HEK293 (cell line): Measurements from ENCODE around the gene NAA25.

Experiments used
- CTCF ChIA-PET: fragments of 350-600 bp; formaldehyde crosslinking; extraction: SDS; loops from one replicate; lab custom pipeline; 2021; ENCODE audit warnings: antibody characterized with exemption; lab: Yijun Ruan, JAX
- POLR2A ChIA-PET: fragments of 300-600 bp; formaldehyde crosslinking; extraction: SDS; loops from one replicate; lab custom pipeline; 2020; ENCODE audit warnings: antibody characterized with exemption, inconsistent platforms; lab: Yijun Ruan, JAX
- H3K27ac ChIP-seq: fragments of 200-500 bp; sonication (Bioruptor generic); 2 replicates; pipeline ENCODE4 v1.5.1; 2014; ENCODE audit warnings: low read depth, low read length, control low read depth, inconsistent platforms; ENCODE audit errors: extremely low read depth
- H3K36me3 ChIP-seq, 2 experiments: fragments of 200-500 bp in 1 of 2; sonication (Bioruptor generic) in 1 of 2; 1 replicate in 1 of 2; 2 replicates in 1 of 2; pipeline ENCODE4 v1.5.1; 2014 to 2017; ENCODE audit warnings: inconsistent platforms in 2 of 2, low read length in 2 of 2; ENCODE audit not compliant: control insufficient read depth in 2 of 2, insufficient read depth in 1 of 2
- H3K4me1 ChIP-seq: fragments of 200-500 bp; sonication (Bioruptor generic); 2 replicates; pipeline ENCODE4 v1.5.1; 2014; ENCODE audit warnings: mild to moderate bottlenecking, low read length, inconsistent platforms; ENCODE audit not compliant: control insufficient read depth, insufficient read depth
- H3K4me3 ChIP-seq: 2 replicates; pipeline ENCODE4 v1.5.1; 2011; ENCODE audit warnings: low read depth, mild to moderate bottlenecking, control low read depth, low read length, moderate library complexity
- H3K9me3 ChIP-seq: fragments of 200-500 bp; sonication (Bioruptor generic); 2 replicates; pipeline ENCODE4 v1.5.1; 2014; ENCODE audit warnings: low read depth, low read length, inconsistent platforms; ENCODE audit not compliant: control insufficient read depth, insufficient read depth
- GLI2 ChIP-seq: fragments of 450-650 bp; formaldehyde crosslinking; IDR thresholded peaks from 2 replicates; pipeline ENCODE4; 2017; ENCODE audit warnings: missing biosample characterization, missing genetic modification characterization, low read depth, borderline replicate concordance
- GLIS1 ChIP-seq: fragments of 450-650 bp; formaldehyde crosslinking; IDR thresholded peaks from 2 replicates; pipeline ENCODE4 v1.5.1; 2016; ENCODE audit warnings: missing biosample characterization, missing genetic modification characterization
- MZF1 ChIP-seq: fragments of 450-650 bp; formaldehyde crosslinking; IDR thresholded peaks from 2 replicates; pipeline ENCODE4 v1.5.1; 2017; ENCODE audit warnings: missing biosample characterization, missing genetic modification characterization, borderline replicate concordance
- OSR2 ChIP-seq: fragments of 450-650 bp; formaldehyde crosslinking; IDR thresholded peaks from 2 replicates; pipeline ENCODE4 v1.5.1; 2016; ENCODE audit warnings: missing biosample characterization, missing genetic modification characterization
- RBAK ChIP-seq: fragments of 450-650 bp; formaldehyde crosslinking; IDR thresholded peaks from 2 replicates; pipeline ENCODE4 v1.5.1; 2016; ENCODE audit warnings: missing biosample characterization, missing genetic modification characterization
- REST ChIP-seq: fragments of 450-650 bp; formaldehyde crosslinking; IDR thresholded peaks from 2 replicates; pipeline ENCODE4 v1.5.1; 2016; ENCODE audit warnings: missing biosample characterization, missing genetic modification characterization
- ZBTB6 ChIP-seq: fragments of 450-650 bp; formaldehyde crosslinking; IDR thresholded peaks from 2 replicates; pipeline ENCODE4 v1.5.1; 2017; ENCODE audit warnings: missing biosample characterization, missing genetic modification characterization
- ZNF10 ChIP-seq: fragments of 450-650 bp; formaldehyde crosslinking; IDR thresholded peaks from 2 replicates; pipeline ENCODE4 v1.5.1; 2017; ENCODE audit warnings: missing biosample characterization, missing genetic modification characterization
- ZNF146 ChIP-seq: fragments of 450-650 bp; formaldehyde crosslinking; IDR thresholded peaks from 2 replicates; pipeline ENCODE4 v1.5.1; 2016; ENCODE audit warnings: missing biosample characterization, missing genetic modification characterization
- ZNF175 ChIP-seq: fragments of 450-650 bp; formaldehyde crosslinking; IDR thresholded peaks from 2 replicates; pipeline ENCODE4 v1.5.1; 2016; ENCODE audit warnings: missing biosample characterization, missing genetic modification characterization
- ZNF311 ChIP-seq: fragments of 450-650 bp; formaldehyde crosslinking; IDR thresholded peaks from 2 replicates; pipeline ENCODE4 v1.5.1; 2017; ENCODE audit warnings: missing biosample characterization, missing genetic modification characterization, borderline replicate concordance
- ZNF404 ChIP-seq: fragments of 450-650 bp; formaldehyde crosslinking; IDR thresholded peaks from 2 replicates; pipeline ENCODE4 v1.5.1; 2017; ENCODE audit warnings: missing biosample characterization, missing genetic modification characterization
- ZNF423 ChIP-seq: fragments of 450-650 bp; formaldehyde crosslinking; IDR thresholded peaks from 2 replicates; pipeline ENCODE4 v1.5.1; 2016; ENCODE audit warnings: missing biosample characterization, missing genetic modification characterization
- ZNF48 ChIP-seq: fragments of 450-650 bp; formaldehyde crosslinking; IDR thresholded peaks from 2 replicates; pipeline ENCODE4 v1.5.1; 2016; ENCODE audit warnings: missing biosample characterization, missing genetic modification characterization
- ZNF518A ChIP-seq: fragments of 450-650 bp; formaldehyde crosslinking; conservative IDR thresholded peaks from 2 replicates; pipeline ENCODE4 v1.5.1; 2016; ENCODE audit warnings: low read depth, missing biosample characterization, missing genetic modification characterization
- ZNF548 ChIP-seq: fragments of 450-650 bp; formaldehyde crosslinking; IDR thresholded peaks from 2 replicates; pipeline ENCODE4 v1.5.1; 2016; ENCODE audit warnings: missing biosample characterization, missing genetic modification characterization
- ZNF558 ChIP-seq: fragments of 450-650 bp; formaldehyde crosslinking; IDR thresholded peaks from 2 replicates; pipeline ENCODE4 v1.5.1; 2016; ENCODE audit warnings: missing biosample characterization, missing genetic modification characterization
- ZNF670 ChIP-seq: fragments of 450-650 bp; formaldehyde crosslinking; IDR thresholded peaks from 2 replicates; pipeline ENCODE4 v1.5.1; 2016; ENCODE audit warnings: missing biosample characterization, missing genetic modification characterization, low read depth
- ZNF843 ChIP-seq: fragments of 450-650 bp; formaldehyde crosslinking; IDR thresholded peaks from 2 replicates; pipeline ENCODE4 v1.5.1; 2016; ENCODE audit warnings: missing biosample characterization, missing genetic modification characterization

The NAA25 gene

GRCh38 chr12:111984820-111985219, 123.8 kb downstream of the NAA25 start:
- TF ChIP-seq ZBTB6 (tag by site-specific recombination) (no peak), ZNF311 (tag by site-specific recombination) (no peak), ZNF404 (tag by site-specific recombination) (no peak), ZNF423 (no peak), REST (no peak), GLIS1 (tag by site-specific recombination) (no peak), ZNF175 (tag by site-specific recombination) (no peak), ZNF548 (no peak), ZNF843 (tag by site-specific recombination) (no peak), ZNF670 (tag by site-specific recombination) (no peak), OSR2 (no peak), MZF1 (tag by site-specific recombination) (no peak), ZNF558 (tag by site-specific recombination) (no peak), ZNF146 (tag by site-specific recombination) (no peak), GLI2 (tag by site-specific recombination) (no peak), ZNF10 (no peak), ZNF518A (tag by site-specific recombination) (no peak)
- no peak overlapping the region for H3K4me3 ChIP-seq
- no peaks in the 10 kb centered on the region for H3K4me1 ChIP-seq
- no peaks in the 10 kb centered on the region for H3K9me3 ChIP-seq
- H3K27ac ChIP-seq, result no peak overlapping the region
- H3K36me3 ChIP-seq, result no peaks in the 10 kb centered on the region
- ChIA-PET POLR2A (no interaction called here), CTCF (no interaction called here)

GRCh38 chr12:111981987-111982386, 126.6 kb downstream of the NAA25 start:
- CTCF ChIA-PET, result no interaction called here
- no peak overlapping the region for H3K27ac ChIP-seq
- H3K4me1 ChIP-seq, result no peaks in the 10 kb centered on the region
- H3K9me3 ChIP-seq, result no peaks in the 10 kb centered on the region
- POLR2A ChIA-PET, result no interaction called here
- H3K36me3 ChIP-seq, result no peaks in the 10 kb centered on the region
- H3K4me3 ChIP-seq, result no peak overlapping the region
- TF ChIP-seq ZNF48, result no peak
- no peak for TF ChIP-seq RBAK (tag by site-specific recombination)
